Astrocyte (in vitro differentiated cells and primary cell): Measurements from ENCODE around the gene ASMTL. TPM values are rescaled to one million over a fixed set of nuclear protein-coding genes. Genes with fewer than 3 reads are reported as not detected.

Source experiments
- DNase-seq: peaks from one replicate; pipeline ENCODE4 v3.0.0-alpha.2; 2010; ENCODE audit warnings: low read depth
- FAIRE-seq: peaks from 2 replicates; lab custom pipeline; 2011; peaks lifted over from hg19 to GRCh38; lab: Jason Lieb, UNC
- H2AFZ ChIP-seq: 2 replicates; pipeline ENCODE4 v1.6.0; 2012; ENCODE audit warnings: low read depth, low read length, inconsistent platforms
- H3K27ac ChIP-seq: 2 replicates; pipeline ENCODE4 v1.5.1; 2011; ENCODE audit warnings: low read depth, low read length, inconsistent platforms
- H3K27me3 ChIP-seq: 2 replicates; pipeline ENCODE4 v1.6.0; 2011; ENCODE audit warnings: low read length, inconsistent platforms; ENCODE audit not compliant: insufficient read depth
- H3K36me3 ChIP-seq: 2 replicates; pipeline ENCODE4 v1.5.1; 2011; ENCODE audit warnings: low read length, inconsistent platforms; ENCODE audit not compliant: insufficient read depth
- H3K4me1 ChIP-seq: 2 replicates; pipeline ENCODE4 v1.5.1; 2011; ENCODE audit warnings: low read length, inconsistent platforms; ENCODE audit not compliant: insufficient read depth
- H3K4me2 ChIP-seq: 2 replicates; pipeline ENCODE4 v1.6.0; 2012; ENCODE audit warnings: low read length, inconsistent platforms
- H3K4me3 ChIP-seq: 2 replicates; pipeline ENCODE4 v1.5.1; 2011; ENCODE audit warnings: low read depth, mild to moderate bottlenecking, low read length, inconsistent platforms; ENCODE audit not compliant: insufficient read depth
- H3K79me2 ChIP-seq: 2 replicates; pipeline ENCODE4 v1.6.0; 2012; ENCODE audit warnings: mild to moderate bottlenecking, low read length, inconsistent platforms; ENCODE audit not compliant: insufficient read depth
- H3K9ac ChIP-seq: 2 replicates; pipeline ENCODE4 v1.6.0; 2012; ENCODE audit warnings: mild to moderate bottlenecking, low read length, inconsistent platforms
- H3K9me3 ChIP-seq: 2 replicates; pipeline ENCODE4 v1.5.1; 2012; ENCODE audit warnings: low read depth, mild to moderate bottlenecking, low read length, inconsistent platforms; ENCODE audit not compliant: insufficient read depth
- H4K20me1 ChIP-seq: 2 replicates; pipeline ENCODE4 v1.6.0; 2012; ENCODE audit warnings: low read length, inconsistent platforms; ENCODE audit not compliant: insufficient read depth
- H3K27ac Mint-ChIP-seq: one replicate; pipeline ENCODE4 v1.8.0; 2021; ENCODE audit warnings: mild to moderate bottlenecking, mixed read lengths; ENCODE audit not compliant: unreplicated experiment
- H3K27me3 Mint-ChIP-seq: one replicate; pipeline ENCODE4 v1.8.0; 2021; ENCODE audit warnings: low read depth, mixed read lengths; ENCODE audit not compliant: unreplicated experiment
- H3K36me3 Mint-ChIP-seq: one replicate; pipeline ENCODE4 v1.8.0; 2021; ENCODE audit warnings: low read depth, mixed read lengths; ENCODE audit not compliant: unreplicated experiment
- H3K4me1 Mint-ChIP-seq: one replicate; pipeline ENCODE4 v1.8.0; 2021; ENCODE audit warnings: low read depth, mixed read lengths; ENCODE audit not compliant: unreplicated experiment
- H3K4me3 Mint-ChIP-seq: one replicate; pipeline ENCODE4 v1.8.0; 2021; ENCODE audit warnings: mild to moderate bottlenecking, moderate library complexity, mixed read lengths; ENCODE audit not compliant: unreplicated experiment
- H3K9me3 Mint-ChIP-seq: one replicate; pipeline ENCODE4 v1.8.0; 2021; ENCODE audit warnings: mild to moderate bottlenecking, mixed read lengths; ENCODE audit not compliant: unreplicated experiment
- EZH2 ChIP-seq: IDR thresholded peaks from 2 replicates; pipeline ENCODE4 v1.6.1; 2012; ENCODE audit warnings: mild to moderate bottlenecking, low read length, inconsistent platforms; ENCODE audit not compliant: insufficient read depth
- total RNA-seq: library from RNA; stranded (reverse); gene quantifications from 2 replicates; pipeline ENCODE4 v1.2.1, GENCODE V29; 2021
- TF ChIP-seq, protein P1 (sequence below): IDR thresholded peaks from 2 replicates; pipeline ENCODE4 v1.5.1; 2011; ENCODE audit warnings: low read depth, mild to moderate bottlenecking, inconsistent platforms, low read length, moderate library complexity; ENCODE audit not compliant: insufficient read depth

Gene ASMTL
- total RNA-seq, 1 donor from 2014 or later: 22.1 TPM

DNA sequence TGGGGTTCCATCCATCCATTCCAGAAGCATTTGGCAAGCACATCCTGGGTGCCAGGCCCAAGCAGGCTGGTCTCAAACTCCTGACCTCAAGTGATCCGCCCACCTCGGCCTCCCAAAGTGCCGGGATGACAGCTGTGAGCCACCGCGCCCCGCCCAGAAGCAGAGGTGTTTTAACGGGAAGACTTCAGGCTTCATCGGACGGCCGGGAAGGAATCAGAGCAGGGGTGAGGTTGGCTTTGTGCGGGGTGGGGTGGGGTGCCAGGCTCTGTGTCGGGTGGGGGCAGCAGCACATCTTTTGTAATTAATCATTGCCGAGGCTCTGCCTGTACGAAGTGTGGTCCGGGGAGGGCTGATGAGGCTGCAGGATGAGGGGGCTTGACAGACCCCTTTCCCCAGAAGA lies 55.7 kb downstream of the ASMTL start:
- Histone ChIP-seq H3K36me3 (peaks cover 2% of the 10 kb centered on the region), H3K4me2 (no peak overlapping the region), H2AFZ (no peak overlapping the region), H4K20me1 (peaks cover 25% of the 10 kb centered on the region), H3K27ac (no peak overlapping the region), H3K9ac (no peak overlapping the region), H3K4me1 (peaks cover 8% of the 10 kb centered on the region), H3K79me2 (peaks cover 38% of the 10 kb centered on the region), H3K4me3 (no peak overlapping the region), H3K27me3 (no peaks in the 10 kb centered on the region), H3K9me3 (no peaks in the 10 kb centered on the region)
- no peak for FAIRE-seq
- no peak overlapping the region for H3K27ac Mint-ChIP-seq
- DNase-seq: no peak
- no peak for TF ChIP-seq EZH2
- TF ChIP-seq, protein P1, sequence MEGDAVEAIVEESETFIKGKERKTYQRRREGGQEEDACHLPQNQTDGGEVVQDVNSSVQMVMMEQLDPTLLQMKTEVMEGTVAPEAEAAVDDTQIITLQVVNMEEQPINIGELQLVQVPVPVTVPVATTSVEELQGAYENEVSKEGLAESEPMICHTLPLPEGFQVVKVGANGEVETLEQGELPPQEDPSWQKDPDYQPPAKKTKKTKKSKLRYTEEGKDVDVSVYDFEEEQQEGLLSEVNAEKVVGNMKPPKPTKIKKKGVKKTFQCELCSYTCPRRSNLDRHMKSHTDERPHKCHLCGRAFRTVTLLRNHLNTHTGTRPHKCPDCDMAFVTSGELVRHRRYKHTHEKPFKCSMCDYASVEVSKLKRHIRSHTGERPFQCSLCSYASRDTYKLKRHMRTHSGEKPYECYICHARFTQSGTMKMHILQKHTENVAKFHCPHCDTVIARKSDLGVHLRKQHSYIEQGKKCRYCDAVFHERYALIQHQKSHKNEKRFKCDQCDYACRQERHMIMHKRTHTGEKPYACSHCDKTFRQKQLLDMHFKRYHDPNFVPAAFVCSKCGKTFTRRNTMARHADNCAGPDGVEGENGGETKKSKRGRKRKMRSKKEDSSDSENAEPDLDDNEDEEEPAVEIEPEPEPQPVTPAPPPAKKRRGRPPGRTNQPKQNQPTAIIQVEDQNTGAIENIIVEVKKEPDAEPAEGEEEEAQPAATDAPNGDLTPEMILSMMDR: no peak
- peaks cover 4% of the 10 kb centered on the region for H3K4me1 Mint-ChIP-seq
- H3K36me3 Mint-ChIP-seq: peaks cover 8% of the 10 kb centered on the region
- H3K9me3 Mint-ChIP-seq: no peaks in the 10 kb centered on the region
- H3K4me3 Mint-ChIP-seq: no peak overlapping the region
- H3K27me3 Mint-ChIP-seq: no peaks in the 10 kb centered on the region

DNA sequence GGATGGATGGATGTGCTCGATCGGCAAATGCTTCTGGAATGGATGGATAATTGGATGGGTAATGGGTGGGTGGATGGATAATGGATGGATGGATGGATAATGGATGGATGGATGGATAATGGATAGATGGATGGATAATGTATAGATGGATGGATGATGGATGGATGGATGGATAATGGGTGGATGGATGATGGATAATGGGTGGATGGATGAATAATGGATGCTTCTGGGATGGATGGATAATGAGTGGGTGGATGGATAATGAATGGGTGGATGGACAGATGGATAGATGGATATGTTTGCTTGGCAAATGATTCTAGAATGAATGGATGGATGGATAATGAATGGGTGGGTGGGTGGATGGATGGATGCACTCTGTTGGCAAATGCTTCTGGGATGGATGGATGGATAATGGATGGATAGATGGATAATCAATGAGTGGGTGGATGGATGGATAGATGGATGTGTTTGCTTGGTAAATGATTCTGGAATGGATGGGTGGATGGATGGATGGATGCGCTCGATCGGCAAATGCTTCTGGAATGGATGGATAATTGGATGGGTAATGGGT lies 57.0 kb downstream of the ASMTL start:
- Histone ChIP-seq H3K4me1 (peaks cover 10% of the 10 kb centered on the region), H3K27ac (no peak overlapping the region), H3K9ac (no peak overlapping the region), H3K36me3 (peaks cover 2% of the 10 kb centered on the region), H3K4me3 (no peak overlapping the region), H3K9me3 (no peaks in the 10 kb centered on the region), H4K20me1 (peaks cover 33% of the 10 kb centered on the region), H3K79me2 (peaks cover 49% of the 10 kb centered on the region), H2AFZ (no peak overlapping the region), H3K27me3 (no peaks in the 10 kb centered on the region), H3K4me2 (peak overlapping the region; percentile 93)
- TF ChIP-seq EZH2: no peak
- TF ChIP-seq, protein P1: no peak
- H3K27ac Mint-ChIP-seq: no peak overlapping the region
- no peak for DNase-seq
- H3K9me3 Mint-ChIP-seq: no peaks in the 10 kb centered on the region
- no peaks in the 10 kb centered on the region for H3K27me3 Mint-ChIP-seq
- no peak overlapping the region for H3K4me3 Mint-ChIP-seq
- FAIRE-seq: no peak
- H3K36me3 Mint-ChIP-seq: peaks cover 10% of the 10 kb centered on the region
- peaks cover 4% of the 10 kb centered on the region for H3K4me1 Mint-ChIP-seq

DNA sequence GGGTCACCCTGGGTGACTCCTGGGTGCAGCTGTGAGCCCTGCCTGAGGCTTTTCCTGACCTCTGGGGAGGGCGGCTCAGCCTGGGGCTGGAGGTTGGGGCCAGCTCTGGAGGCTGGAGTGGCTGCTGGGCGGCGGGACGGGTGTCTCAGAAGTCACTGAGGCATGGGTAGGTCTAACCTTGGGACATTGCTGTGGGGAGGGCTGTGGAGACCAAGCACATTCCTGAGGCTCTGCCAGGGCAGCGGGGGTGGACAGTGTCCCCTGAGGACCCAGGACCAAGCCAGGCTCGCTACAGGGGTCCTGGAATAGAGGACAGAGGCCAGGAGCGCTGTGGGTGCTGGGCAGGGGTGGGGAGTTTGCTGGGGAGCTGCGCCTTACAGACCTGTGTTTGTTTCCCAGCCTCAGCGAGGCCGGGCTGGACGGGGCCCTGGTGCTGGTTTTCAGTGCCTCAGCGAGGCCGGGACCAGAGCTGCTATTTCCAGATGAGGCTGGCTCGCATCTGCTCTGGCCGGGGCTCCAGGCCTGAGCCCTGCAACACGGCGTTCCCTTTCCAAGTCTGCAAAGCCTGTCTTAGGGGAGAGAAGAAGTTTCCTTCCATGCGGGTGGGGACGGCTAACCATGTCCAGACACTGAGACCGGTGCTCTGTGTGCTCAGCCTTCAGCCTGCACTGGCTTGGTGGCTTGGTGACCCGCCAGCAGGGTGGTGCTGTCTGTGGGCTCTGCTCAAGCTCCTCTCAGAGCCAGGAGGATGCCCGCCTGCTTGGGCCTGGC lies 57.8 kb downstream of the ASMTL start:
- no peaks in the 10 kb centered on the region for H3K27me3 ChIP-seq
- H3K4me1 ChIP-seq: peaks cover 13% of the 10 kb centered on the region
- FAIRE-seq: no peak
- TF ChIP-seq EZH2: no peak
- TF ChIP-seq, protein P1: no peak
- peak overlapping the region; percentile 93 for H3K4me2 ChIP-seq
- H3K4me3 ChIP-seq: no peak overlapping the region
- Mint-ChIP-seq H3K9me3 (no peaks in the 10 kb centered on the region), H3K36me3 (peaks cover 10% of the 10 kb centered on the region), H3K27ac (no peak overlapping the region), H3K27me3 (no peaks in the 10 kb centered on the region), H3K4me1 (peaks cover 5% of the 10 kb centered on the region), H3K4me3 (no peak overlapping the region)
- peaks cover 9% of the 10 kb centered on the region for H3K36me3 ChIP-seq
- no peak overlapping the region for H3K27ac ChIP-seq
- no peaks in the 10 kb centered on the region for H3K9me3 ChIP-seq
- peaks cover 57% of the 10 kb centered on the region for H3K79me2 ChIP-seq
- H2AFZ ChIP-seq: no peak overlapping the region
- peaks cover 39% of the 10 kb centered on the region for H4K20me1 ChIP-seq
- DNase-seq: no peak
- peak overlapping the region; percentile 100 for H3K9ac ChIP-seq
